GM21447 (cell line): ENCODE data around the gene FH.

Source experiments
- ATAC-seq: cut with Tn5 transposase; IDR thresholded peaks from one replicate; pipeline ENCODE4 v1.9.1; 2021; ENCODE audit not compliant: unreplicated experiment

FH gene

DNA sequence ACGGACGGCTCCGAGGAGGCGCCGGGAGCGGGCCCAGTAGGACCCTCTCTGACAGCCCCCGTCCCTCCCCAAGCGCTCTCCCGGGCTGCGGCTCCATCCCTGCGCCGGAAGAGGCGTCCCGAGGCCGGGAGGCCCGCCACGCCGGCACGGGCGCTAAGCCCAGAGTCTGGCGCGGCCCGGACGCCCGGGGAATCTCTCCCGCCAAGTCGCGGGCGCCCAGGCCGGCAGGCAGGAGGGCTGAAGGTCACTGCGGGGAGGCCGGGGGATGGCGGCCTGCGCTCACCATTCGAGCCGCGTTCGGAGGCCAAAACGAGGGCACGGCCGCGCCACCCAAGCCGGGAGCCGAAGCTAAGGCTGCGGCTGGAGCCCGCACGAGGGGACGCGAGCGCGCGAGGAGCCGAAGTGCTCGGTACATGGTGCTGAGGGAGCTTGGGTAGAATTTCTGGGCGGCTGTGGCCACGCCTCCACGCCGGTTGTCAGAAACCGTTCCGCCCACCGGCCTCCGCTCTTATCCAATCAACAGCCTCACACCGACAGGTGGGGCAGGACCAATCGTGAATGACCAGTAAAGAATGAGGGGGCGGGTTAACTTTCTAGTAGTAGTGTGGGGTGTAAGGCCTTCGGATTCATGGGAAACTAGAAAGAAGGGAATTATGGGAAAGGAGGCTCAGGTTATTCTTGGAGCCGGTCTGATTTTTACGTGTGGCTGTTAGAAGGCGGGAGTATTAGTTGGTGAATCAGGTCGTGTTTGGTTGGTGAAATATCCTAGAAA is at the start of gene FH:
TSS of gene FH (minus strand) at position 448 of the 772 bp plus-strand sequence. CDS start at position 415, 33 bp downstream.
- ATAC-seq: peak; percentile 98

GRCh38 chr1:241560849-241561187 is 41.3 kb upstream of the FH start:
- ATAC-seq: no peak

GRCh38 chr1:241560146-241560848 is 40.7 kb upstream of the FH start:
- ATAC-seq: no peak

- ATAC-seq: no peak
Measured at GRCh38 chr1:241557551-241558193, 38.1 kb upstream of the FH start.

GRCh38 chr1:241557031-241557430 is 37.5 kb upstream of the FH start:
- no peak for ATAC-seq

DNA sequence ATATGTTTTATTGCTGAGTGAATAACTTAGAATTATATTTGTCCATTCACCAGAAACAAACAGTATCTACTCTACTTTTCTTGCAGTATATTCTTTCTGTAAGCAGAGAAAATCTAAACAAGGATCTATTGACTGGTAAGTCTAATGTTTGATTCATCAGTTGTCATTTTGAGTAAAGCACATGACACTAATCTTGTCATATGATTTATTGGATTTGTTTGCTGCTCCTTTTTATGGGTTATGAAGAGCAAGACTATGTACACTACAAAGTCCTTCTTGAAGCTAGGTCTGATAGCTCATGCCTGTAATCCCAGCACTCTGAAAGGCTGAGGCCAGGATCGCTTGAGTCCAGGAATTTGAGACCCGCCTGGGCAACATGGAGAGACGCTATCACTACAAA is 36.0 kb upstream of the FH start:
- no peak for ATAC-seq

GRCh38 chr1:241553886-241554592 is 34.5 kb upstream of the FH start:
- no peak for ATAC-seq

DNA sequence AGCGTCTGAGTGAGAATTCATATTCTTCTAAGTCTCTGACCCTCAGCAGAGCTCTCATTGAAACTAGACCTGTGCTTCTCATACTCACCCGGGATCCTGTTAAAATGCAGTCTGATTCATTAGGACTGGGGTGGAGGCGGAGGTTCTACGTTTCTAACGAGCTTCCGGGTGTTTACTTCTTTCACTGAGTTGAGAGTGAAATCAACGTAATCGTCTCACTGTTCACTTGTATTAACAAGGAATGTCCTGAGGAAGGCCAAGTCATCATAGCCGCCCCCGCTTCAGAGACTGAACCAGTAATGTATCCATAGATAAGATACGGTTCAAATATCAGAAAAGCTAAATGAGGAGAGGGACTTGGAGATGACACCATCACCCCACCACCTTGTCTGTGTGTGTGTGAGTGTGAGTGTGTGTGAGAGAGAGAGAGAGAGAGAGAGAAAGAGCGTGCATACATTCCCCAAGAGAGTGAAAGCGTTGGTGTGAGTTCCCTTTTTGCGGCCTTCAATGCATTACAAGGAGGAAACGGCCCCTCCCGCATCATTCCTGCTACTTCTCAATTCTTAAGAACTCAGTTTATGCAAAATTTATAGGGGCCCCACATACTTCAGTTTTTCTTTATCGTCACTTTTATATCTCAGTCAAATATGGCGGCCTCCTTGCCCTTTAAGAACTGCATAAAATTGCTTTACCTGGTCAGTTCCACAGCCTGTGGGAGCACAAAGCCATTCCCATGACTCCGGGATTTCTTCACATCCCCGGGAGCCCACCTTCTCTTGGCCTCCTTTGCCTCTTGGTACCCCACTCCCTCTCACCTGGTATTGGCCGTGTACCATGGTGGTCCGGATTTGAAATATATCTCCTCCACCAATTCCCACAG is 32.4 kb upstream of the FH start:
- ATAC-seq: peak; percentile 88

DNA sequence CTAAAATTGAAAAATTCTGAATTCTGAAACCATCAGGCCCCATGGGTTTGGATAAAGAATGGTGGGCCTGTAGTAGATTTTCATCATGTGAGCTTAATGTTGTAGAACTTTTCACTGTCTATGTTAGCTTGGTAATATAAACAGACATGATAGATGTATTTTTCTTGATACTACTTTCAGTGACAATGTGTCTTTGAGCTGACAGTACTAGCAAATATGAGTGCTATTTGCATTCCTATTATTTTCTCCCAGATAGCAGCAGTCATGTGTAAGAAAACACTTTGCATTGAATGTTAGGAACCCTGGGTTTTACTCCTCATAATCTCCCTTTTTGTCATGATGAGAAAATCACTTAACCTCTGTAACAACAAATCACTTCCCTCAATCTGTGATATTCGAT is 30.8 kb upstream of the FH start:
- ATAC-seq: no peak

DNA sequence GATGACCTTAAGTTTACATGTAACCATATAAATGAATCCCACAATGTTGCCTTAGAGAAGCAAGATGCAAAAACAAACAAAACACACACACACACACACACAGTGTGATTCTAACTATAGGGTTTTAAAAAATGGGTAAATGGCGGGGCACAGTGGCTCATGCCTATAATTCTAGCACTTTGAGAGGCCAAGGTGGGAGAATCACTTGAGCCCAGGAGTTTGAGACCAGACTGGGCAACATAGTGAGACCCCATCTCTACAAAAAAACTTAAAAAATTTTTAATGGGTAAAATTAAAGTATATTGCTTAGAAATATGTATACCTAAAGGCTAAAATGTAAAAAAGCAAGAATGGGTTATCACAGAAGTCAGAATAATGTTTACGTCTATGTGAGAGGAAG is 28.5 kb upstream of the FH start:
- no peak for ATAC-seq

DNA sequence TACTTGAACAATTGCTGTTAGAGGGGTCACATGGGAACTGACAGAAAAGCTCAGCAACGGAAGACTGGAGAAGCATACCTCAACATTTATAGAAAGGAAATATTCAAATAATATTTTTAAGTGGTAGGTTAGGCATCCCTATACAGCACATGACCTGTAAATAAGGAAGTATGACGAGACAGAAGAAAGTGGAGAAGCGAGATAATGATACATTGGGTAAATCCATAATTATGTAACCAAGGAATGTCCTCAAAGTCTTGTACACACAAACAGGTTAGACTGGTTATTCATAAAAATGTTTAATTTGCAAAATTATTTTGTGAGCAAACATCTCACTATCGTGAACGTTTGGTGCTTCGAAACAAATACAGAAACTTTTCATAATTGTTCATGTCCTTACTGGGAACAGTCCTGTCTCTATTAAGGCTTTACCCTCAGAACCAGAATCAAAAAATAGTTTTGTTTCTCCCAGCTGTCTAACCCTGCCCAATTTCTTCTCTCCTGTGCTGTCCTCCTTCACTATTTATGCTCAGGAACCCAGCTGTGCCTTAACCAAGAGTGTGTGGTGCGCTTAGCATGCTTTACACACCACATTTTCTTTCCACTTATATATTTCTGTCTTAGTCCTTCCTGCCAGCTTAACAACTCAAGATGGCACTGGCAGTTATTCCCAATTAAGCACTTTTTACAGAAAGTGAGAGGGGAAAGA is 22.8 kb upstream of the FH start:
- no peak for ATAC-seq

DNA sequence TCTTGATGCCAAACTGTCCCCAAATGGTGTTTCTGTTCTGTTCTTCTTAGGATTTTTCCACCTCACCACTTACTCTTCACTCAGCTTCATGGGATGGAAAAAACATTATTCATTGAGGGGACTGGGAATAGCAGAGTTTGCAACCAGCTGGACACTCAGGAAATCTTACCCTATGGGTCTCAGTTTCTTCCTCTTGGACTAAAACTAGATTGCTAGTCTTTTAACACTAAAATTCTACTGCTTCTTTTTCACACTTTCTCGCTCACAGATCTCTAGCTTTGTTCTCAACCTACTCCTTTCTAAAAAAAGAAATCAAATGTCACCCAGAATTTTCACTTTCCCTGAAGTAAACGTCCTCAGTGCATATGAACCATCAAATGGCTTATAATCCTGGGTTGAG is 17.4 kb upstream of the FH start:
- ATAC-seq: no peak

GRCh38 chr1:241536304-241536703 is 16.7 kb upstream of the FH start:
- ATAC-seq: no peak

GRCh38 chr1:241533326-241534115 is 14.0 kb upstream of the FH start:
- ATAC-seq: peak; percentile 50

DNA sequence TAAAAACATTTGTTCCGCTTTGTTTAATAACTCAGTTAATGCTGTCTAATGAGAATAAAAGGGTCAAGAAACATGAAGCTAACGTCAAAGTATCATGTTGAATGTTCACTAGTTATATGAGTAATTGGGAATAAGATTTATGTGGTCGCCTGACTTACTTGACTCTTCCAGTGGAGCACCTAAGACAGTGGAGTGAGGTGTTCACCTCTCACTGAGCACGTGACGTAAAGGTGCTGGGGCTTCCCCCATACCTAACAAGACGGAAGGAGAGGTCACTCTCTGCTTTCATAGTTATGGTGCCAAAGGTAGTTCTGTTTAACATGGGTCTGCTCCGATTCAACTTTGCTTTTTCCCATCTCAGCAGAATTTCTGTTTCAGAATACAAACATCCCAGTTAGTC is 13.3 kb upstream of the FH start:
- peak; percentile 57 for ATAC-seq

DNA sequence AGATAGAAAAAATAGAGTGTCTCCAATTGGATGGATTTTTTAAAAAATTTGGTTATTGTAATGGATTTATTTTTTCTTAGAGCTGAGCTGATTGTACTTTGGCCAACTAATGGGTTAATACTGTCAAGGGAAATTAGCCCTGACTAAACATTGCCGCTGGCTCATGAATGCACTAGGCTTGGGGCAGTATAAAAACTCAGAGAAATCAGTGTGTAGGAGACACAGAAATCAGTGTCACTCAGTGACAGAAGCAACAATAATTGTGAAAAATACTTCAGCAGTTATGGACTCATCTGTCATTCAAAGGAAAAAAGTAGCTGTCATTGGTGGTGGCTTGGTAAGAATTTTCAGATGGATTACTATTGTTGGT is 12.6 kb upstream of the FH start, which contains the start of gene KMO:
TSS of gene KMO (plus strand) at position 217 of the 370 bp plus-strand sequence. CDS start at position 284, 67 bp downstream.
- ATAC-seq: peak; percentile 23

DNA sequence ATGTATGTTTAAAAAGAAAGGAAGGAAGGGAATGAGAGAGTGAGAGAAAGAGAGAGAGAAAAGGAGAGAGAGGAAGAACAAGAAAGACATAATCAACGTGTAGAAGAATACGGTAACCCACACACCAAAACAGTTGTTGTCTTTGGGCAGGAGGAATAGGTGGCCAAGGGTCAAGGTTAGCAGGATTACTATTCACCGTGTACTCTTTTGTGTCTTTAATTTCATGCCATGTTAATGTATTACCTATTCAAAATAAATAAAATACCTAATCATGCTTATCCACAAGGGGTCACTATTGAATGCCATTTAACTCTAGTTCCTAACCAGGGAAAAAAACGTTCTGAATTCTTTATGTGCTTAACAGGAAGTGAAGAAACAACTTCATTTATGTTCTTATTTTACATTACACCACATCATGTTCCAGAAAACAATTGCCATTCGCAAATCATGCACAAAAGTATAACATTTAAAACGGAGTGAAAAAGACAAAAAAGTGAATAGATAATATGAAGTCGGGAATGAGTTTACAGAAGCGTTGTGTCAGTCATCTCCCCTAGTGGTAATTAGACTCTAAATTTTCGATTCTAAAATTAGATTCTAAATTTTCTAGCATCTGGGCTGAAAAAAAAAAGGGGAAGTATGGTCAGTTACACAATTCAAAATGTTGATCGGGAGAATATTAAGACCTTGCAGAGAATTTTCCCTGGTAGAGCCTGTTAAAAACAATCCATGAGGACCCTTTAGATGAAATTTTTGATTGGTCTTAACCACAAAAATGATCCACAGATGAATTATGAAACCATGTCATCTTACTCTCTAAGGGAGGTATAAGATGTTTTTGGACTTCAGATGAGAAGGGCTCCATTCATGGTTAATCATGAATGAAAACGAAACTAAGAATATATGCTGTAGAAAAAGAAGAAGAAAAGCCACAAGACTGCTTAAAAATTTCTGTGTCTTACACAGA is 11.9 kb upstream of the FH start:
- ATAC-seq: peak; percentile 64

- no peak for ATAC-seq
Measured at GRCh38 chr1:241527146-241527545, 7.6 kb upstream of the FH start.
